ENCODE measurements around the gene AOAH. TPM values are rescaled to one million over a fixed set of nuclear protein-coding genes. Genes with fewer than 3 reads are reported as not detected.

Gene AOAH
- total RNA-seq, 4 donors from 2014 or later: 0.93 to 20.5 (median 9.9) TPM

DNA sequence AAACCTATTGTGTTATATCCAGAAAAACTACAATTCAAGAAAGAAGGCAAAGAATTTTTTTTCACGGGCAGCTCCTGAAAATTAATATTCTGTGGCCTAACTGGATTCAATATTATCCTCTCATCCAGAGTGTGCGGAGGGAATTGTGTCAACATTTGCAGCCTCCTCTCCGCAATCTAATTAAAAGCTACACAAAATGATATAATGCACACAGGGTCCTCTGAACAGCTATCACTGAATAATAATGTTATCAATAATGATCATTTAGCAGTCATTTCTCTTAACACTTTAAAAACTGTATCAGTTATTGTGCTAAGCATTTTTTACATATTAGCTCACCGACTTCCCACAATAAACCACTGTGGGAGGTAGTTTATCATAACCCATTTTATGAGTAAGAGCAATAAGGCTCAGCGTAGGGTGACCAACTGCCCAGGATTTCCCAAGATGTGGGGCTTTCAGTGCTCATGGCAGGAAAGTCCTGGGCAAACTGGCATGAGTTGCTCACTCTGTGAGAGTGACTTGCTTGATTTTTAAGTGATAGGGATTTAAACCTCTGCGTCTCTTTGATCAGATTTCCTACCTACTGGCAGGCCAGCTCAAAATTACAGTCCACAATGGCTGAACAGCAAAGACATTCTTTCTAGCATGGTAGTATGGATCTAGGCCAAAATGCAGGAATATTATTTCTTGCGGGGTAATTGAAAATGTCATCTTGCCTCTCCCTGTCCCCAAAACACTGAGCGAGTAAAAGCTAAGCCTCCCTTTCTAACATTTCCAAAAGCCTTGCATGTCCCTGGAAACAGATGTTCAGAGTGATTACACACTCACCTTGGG is 65.7 kb downstream of the AOAH start:
- TF ChIP-seq, protein P1, sequence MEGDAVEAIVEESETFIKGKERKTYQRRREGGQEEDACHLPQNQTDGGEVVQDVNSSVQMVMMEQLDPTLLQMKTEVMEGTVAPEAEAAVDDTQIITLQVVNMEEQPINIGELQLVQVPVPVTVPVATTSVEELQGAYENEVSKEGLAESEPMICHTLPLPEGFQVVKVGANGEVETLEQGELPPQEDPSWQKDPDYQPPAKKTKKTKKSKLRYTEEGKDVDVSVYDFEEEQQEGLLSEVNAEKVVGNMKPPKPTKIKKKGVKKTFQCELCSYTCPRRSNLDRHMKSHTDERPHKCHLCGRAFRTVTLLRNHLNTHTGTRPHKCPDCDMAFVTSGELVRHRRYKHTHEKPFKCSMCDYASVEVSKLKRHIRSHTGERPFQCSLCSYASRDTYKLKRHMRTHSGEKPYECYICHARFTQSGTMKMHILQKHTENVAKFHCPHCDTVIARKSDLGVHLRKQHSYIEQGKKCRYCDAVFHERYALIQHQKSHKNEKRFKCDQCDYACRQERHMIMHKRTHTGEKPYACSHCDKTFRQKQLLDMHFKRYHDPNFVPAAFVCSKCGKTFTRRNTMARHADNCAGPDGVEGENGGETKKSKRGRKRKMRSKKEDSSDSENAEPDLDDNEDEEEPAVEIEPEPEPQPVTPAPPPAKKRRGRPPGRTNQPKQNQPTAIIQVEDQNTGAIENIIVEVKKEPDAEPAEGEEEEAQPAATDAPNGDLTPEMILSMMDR (IDR thresholded peaks at IDR 0.05): no peak
- TF ChIP-seq EP300 (IDR thresholded peaks at IDR 0.05): no peak
- TF ChIP-seq POLR2AphosphoS5 (IDR thresholded peaks at IDR 0.05): no peak
- no peak for TF ChIP-seq POLR2A (IDR thresholded peaks at IDR 0.05)
- H3K27ac ChIP-seq: no peak overlapping the region
- H3K4me3 ChIP-seq: no peak overlapping the region
- peak; percentile 14 for ATAC-seq
- WGBS, 2 donors (ENCODE audit: low coverage in 1 of 2): 78 to 82% methylated on average over 6 to 7 of the region's 8 CpGs
- H3K4me1 ChIP-seq: peaks cover 0 to 6% (median 0%) of the 10 kb centered on the region in 3 donors
- no peaks in the 10 kb centered on the region for H3K9me3 ChIP-seq
- no peaks in the 10 kb centered on the region for H3K27me3 ChIP-seq
- no peaks in the 10 kb centered on the region for H3K36me3 ChIP-seq

DNA sequence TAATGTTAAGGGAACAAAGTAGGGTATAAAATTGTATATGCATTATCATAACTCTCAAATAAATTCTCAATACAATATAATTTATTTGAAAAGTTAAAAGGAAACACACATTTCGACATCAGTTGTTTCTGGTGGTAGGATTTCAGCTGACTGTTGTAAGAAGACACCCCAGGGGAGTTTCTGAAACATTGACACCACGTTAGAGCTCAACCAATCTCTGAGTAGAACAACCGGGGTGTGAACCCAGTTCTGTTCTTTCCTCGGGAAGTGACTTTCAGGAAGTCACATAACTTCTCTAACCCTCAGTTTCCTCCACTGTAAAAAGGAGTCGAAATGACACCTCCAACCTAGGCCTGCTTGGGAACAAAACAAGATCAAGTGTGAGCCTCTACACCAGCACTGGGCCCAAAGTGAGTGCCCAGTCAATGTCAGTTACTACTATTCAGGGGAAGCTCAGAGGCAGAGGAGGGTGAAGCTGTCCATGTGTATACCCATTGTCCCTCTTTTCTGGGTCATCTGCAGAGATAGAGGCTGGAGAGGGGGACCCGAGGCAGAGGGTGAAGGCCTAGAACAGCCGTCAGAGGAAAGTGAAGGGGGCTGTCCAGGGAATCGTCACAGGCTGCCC is 67.1 kb downstream of the AOAH start:
- WGBS, 2 donors (ENCODE audit: low coverage in 1 of 2): 84 to 92% methylated on average over 4 to 8 of the region's 8 CpGs
- Histone ChIP-seq H3K27me3 (no peaks in the 10 kb centered on the region), H3K9me3 (no peaks in the 10 kb centered on the region), H3K27ac (no peak overlapping the region), H3K36me3 (no peaks in the 10 kb centered on the region), H3K4me1 (peaks cover 0 to 9% (median 2%) of the 10 kb centered on the region in 3 donors), H3K4me3 (no peak overlapping the region)
- TF ChIP-seq EP300 (IDR thresholded peaks at IDR 0.05): no peak
- TF ChIP-seq, protein P1 (IDR thresholded peaks at IDR 0.05): no peak
- no peak for TF ChIP-seq POLR2AphosphoS5 (IDR thresholded peaks at IDR 0.05)
- TF ChIP-seq POLR2A (IDR thresholded peaks at IDR 0.05): no peak
- ATAC-seq: peak; percentile 4

DNA sequence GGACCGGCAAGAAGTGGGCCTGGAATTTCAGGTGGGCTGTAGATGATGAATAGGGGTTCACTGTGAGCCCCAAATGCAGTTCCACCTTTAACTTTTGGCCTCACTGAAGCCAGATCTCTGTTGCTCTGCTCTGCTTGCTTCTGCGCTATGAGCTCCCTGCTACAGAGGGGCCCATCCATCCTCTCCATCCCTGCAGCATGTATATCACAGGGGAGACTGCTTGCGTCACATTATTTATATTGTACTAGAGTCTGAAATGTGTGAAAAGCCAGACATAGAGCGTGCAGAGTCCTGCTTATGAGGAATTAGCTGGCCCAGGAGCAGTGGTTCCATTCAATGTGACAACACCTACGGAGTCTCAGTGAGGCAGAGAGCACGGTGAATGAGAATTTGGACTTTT is 69.9 kb downstream of the AOAH start:
- Histone ChIP-seq H3K4me1 (peaks cover 0 to 9% (median 2%) of the 10 kb centered on the region in 3 donors), H3K9me3 (no peaks in the 10 kb centered on the region), H3K27ac (no peak overlapping the region), H3K36me3 (no peaks in the 10 kb centered on the region), H3K4me3 (no peak overlapping the region), H3K27me3 (no peaks in the 10 kb centered on the region)
- TF ChIP-seq POLR2A (IDR thresholded peaks at IDR 0.05): no peak
- TF ChIP-seq POLR2AphosphoS5 (IDR thresholded peaks at IDR 0.05): no peak
- no peak for TF ChIP-seq EP300 (IDR thresholded peaks at IDR 0.05)
- TF ChIP-seq, protein P1 (IDR thresholded peaks at IDR 0.05): no peak
- WGBS, 2 donors (ENCODE audit: low coverage in 1 of 2): 71 to 93% methylated on average over 3 to 4 of the region's 6 CpGs
- no peak for ATAC-seq

DNA sequence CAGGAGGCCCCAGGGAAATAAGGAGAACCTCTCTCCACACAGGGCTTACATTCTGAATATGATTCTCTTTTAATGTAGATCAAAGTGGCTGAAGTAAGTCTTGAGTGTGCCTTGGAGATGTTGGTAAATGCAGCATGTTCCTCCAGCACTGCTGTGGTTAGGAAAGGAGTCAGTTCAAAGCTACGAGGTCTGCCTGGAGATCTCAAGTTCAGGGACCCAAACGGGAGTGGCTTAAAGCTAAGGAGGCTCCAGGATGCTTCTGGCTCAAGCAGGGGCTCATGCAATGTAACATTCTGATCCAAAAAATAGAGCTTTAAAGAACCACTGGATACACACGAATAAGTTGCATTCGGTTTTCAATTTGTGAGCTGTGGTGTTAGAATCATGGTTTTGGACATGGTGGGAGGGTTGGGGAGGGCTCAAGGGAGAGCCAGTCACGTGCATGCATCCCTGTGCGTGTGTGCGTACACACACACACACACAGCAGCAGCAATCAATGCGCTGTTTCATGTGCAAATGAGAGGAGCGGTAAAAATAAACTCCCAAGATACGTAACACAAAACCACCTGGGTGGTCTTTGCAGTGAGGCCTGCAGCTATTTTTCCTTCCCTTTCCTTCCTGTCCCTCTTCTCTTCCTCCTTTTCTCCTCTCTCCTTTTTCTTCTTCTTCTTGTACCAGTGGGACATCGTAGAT is 70.5 kb downstream of the AOAH start:
- no peaks in the 10 kb centered on the region for H3K27me3 ChIP-seq
- peaks cover 0 to 9% (median 2%) of the 10 kb centered on the region in 3 donors for H3K4me1 ChIP-seq
- no peaks in the 10 kb centered on the region for H3K36me3 ChIP-seq
- no peaks in the 10 kb centered on the region for H3K9me3 ChIP-seq
- TF ChIP-seq, protein P1 (IDR thresholded peaks at IDR 0.05): no peak
- TF ChIP-seq POLR2A (IDR thresholded peaks at IDR 0.05) (no peak), POLR2AphosphoS5 (IDR thresholded peaks at IDR 0.05) (no peak), EP300 (IDR thresholded peaks at IDR 0.05) (no peak)
- ATAC-seq: no peak
- WGBS, 2 donors (ENCODE audit: low coverage in 1 of 2): 64 to 71% methylated on average over 7 to 11 of the region's 11 CpGs
- no peak overlapping the region for H3K4me3 ChIP-seq
- H3K27ac ChIP-seq: no peak overlapping the region
